ENCODE data around the gene C1RL. TPM values are rescaled to one million over a fixed set of nuclear protein-coding genes. Genes with fewer than 3 reads are reported as not detected.
A peak's percentile ranks its signal among the peaks of the same experiment; 100 is the strongest.

C1RL gene, protein sequence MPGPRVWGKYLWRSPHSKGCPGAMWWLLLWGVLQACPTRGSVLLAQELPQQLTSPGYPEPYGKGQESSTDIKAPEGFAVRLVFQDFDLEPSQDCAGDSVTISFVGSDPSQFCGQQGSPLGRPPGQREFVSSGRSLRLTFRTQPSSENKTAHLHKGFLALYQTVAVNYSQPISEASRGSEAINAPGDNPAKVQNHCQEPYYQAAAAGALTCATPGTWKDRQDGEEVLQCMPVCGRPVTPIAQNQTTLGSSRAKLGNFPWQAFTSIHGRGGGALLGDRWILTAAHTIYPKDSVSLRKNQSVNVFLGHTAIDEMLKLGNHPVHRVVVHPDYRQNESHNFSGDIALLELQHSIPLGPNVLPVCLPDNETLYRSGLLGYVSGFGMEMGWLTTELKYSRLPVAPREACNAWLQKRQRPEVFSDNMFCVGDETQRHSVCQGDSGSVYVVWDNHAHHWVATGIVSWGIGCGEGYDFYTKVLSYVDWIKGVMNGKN
- total RNA-seq (10 to 100 TPM; 65.9 to 72.7 TPM), polyA plus RNA-seq (ENCODE audit: insufficient read length in 6 of 6) (10 to 100 TPM; 55.4 to 66.3 (median 61.4) TPM)
- long read RNA-seq, donor 1, transcript C1RL-207 (2 exons, 354 nt) = minor isoform, 6 of 58 reads
- long read RNA-seq, donor 1, transcript C1RL-201 (6 exons, 3,394 nt) = major isoform, 7 of 58 reads
- long read RNA-seq, donor 1, partial matches to known transcripts = 42 of 58 reads
- long read RNA-seq, donor 1, other reads (novel, unspliced or antisense) = 0 of 58 reads
- long read RNA-seq, donor 2, transcript C1RL-207 (2 exons, 354 nt) = major isoform, 7 of 11 reads
- long read RNA-seq, donor 2, partial matches to known transcripts = 0 of 11 reads
- long read RNA-seq, donor 2, other reads (novel, unspliced or antisense) = 0 of 11 reads
- long read RNA-seq, donor 3, partial matches to known transcripts = 36 of 38 reads
- long read RNA-seq, donor 3, other reads (novel, unspliced or antisense) = 0 of 38 reads
- long read RNA-seq, donor 4, partial matches to known transcripts = 5 of 18 reads
- long read RNA-seq, donor 4, other reads (novel, unspliced or antisense) = 10 of 18 reads
- long read RNA-seq, donor 5, transcript C1RL-207 (2 exons, 354 nt) = major isoform, 7 of 14 reads
- long read RNA-seq, donor 5, transcript C1RL-201 (6 exons, 3,394 nt) = minor isoform, 6 of 14 reads
- long read RNA-seq, donor 5, partial matches to known transcripts = 0 of 14 reads
- long read RNA-seq, donor 5, other reads (novel, unspliced or antisense) = 0 of 14 reads
- long read RNA-seq, donor 6, transcript C1RL-207 (2 exons, 354 nt) = major isoform, 5 of 10 reads
- long read RNA-seq, donor 6, transcript C1RL-201 (6 exons, 3,394 nt) = major isoform, 5 of 10 reads
- long read RNA-seq, donor 6, partial matches to known transcripts = 0 of 10 reads
- long read RNA-seq, donor 6, other reads (novel, unspliced or antisense) = 0 of 10 reads
- long read RNA-seq, donor 7, partial matches to known transcripts = 0 of 5 reads
- long read RNA-seq, donor 7, other reads (novel, unspliced or antisense) = 0 of 5 reads
- long read RNA-seq, donor 8, partial matches to known transcripts = 0 of 10 reads
- long read RNA-seq, donor 8, other reads (novel, unspliced or antisense) = 0 of 10 reads
- long read RNA-seq, donor 9 = 0 reads
- long read RNA-seq, donor 10, partial matches to known transcripts = 1 of 14 reads
- long read RNA-seq, donor 10, other reads (novel, unspliced or antisense) = 11 of 14 reads
- long read RNA-seq, donor 11, partial matches to known transcripts = 0 of 1 reads
- long read RNA-seq, donor 11, other reads (novel, unspliced or antisense) = 0 of 1 reads
- long read RNA-seq, donor 12, partial matches to known transcripts = 0 of 9 reads
- long read RNA-seq, donor 12, other reads (novel, unspliced or antisense) = 0 of 9 reads

- ATAC-seq (peak; percentile 83), DNase-seq (peak; percentile 86 to 97 (median 90))
- H3K9me3 ChIP-seq = no peaks in the 10 kb centered on the region
- TF ChIP-seq, protein P1, sequence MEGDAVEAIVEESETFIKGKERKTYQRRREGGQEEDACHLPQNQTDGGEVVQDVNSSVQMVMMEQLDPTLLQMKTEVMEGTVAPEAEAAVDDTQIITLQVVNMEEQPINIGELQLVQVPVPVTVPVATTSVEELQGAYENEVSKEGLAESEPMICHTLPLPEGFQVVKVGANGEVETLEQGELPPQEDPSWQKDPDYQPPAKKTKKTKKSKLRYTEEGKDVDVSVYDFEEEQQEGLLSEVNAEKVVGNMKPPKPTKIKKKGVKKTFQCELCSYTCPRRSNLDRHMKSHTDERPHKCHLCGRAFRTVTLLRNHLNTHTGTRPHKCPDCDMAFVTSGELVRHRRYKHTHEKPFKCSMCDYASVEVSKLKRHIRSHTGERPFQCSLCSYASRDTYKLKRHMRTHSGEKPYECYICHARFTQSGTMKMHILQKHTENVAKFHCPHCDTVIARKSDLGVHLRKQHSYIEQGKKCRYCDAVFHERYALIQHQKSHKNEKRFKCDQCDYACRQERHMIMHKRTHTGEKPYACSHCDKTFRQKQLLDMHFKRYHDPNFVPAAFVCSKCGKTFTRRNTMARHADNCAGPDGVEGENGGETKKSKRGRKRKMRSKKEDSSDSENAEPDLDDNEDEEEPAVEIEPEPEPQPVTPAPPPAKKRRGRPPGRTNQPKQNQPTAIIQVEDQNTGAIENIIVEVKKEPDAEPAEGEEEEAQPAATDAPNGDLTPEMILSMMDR (IDR thresholded peaks at IDR 0.05) = peak; percentile 97 to 98
- peaks cover 0 to 6% of the 10 kb centered on the region in 2 donors for H3K36me3 ChIP-seq
- peaks cover 12 to 70% of the 10 kb centered on the region in 2 donors for H3K4me1 ChIP-seq
- H3K27ac ChIP-seq = peak within 1 kb of the TSS; percentile 90 to 97
- H3K4me3 ChIP-seq = peak within 1 kb of the TSS; percentile 35 to 70
- H3K27me3 ChIP-seq = no peaks in the 10 kb centered on the region
- intact Hi-C loops (cut with DNase I) = no loop called here
Observed at GRCh38 chr12:7108796-7109571, at the start of gene C1RL. Gene C1RL, minus strand, starts transcription at chr12:7109214. Its CDS starts 34 bp downstream, at chr12:7109180.

DNA sequence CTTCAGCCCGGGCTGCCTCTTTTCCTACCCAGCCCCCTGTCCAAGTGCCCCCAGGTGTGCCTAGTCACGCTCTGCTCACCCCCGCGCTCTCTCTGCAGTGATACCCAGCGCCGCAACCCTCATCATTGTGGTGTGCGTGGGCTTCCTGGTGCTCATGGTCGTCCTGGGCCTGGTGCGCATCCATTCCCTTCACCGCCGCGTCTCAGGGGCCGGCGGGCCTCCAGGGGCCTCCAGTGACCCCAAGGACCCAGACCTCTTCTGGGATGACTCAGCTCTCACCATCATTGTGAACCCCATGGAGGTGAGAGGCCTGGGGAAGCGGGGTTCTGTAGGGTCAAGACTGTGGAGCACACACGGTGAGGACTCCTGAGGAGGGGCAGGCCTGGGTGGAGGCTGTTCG lies 48.4 kb upstream of the C1RL start:
- TF ChIP-seq, protein P1 (IDR thresholded peaks at IDR 0.05) = no peak
- Histone ChIP-seq H3K4me1 (peaks cover 0 to 4% of the 10 kb centered on the region in 2 donors), H3K36me3 (peaks cover 0 to 26% of the 10 kb centered on the region in 2 donors), H3K4me3 (no peak overlapping the region), H3K27me3 (peaks cover 0 to 3% of the 10 kb centered on the region in 2 donors), H3K27ac (no peak overlapping the region), H3K9me3 (no peaks in the 10 kb centered on the region)
- ATAC-seq = no peak
- intact Hi-C loops (cut with DNase I) = no loop called here
- no peak for DNase-seq

- TF ChIP-seq, protein P1 (IDR thresholded peaks at IDR 0.05) = no peak
- peaks cover 0 to 31% of the 10 kb centered on the region in 2 donors for H3K36me3 ChIP-seq
- no peaks in the 10 kb centered on the region for H3K27me3 ChIP-seq
- H3K4me3 ChIP-seq = peak overlapping the region in 1 of 2 donors; percentile 33
- peaks cover 0 to 4% of the 10 kb centered on the region in 2 donors for H3K4me1 ChIP-seq
- DNase-seq = no peak
- intact Hi-C loops (cut with DNase I) = no loop called here
- peak; percentile 11 for ATAC-seq
- H3K27ac ChIP-seq = peak overlapping the region in 1 of 2 donors; percentile 1
- H3K9me3 ChIP-seq = no peaks in the 10 kb centered on the region
Observed at GRCh38 chr12:7156259-7157197, 47.5 kb upstream of the C1RL start.

Data from left lung (tissue), 14 donors.